ENCODE data around the gene VWC2L.

VWC2L gene

DNA sequence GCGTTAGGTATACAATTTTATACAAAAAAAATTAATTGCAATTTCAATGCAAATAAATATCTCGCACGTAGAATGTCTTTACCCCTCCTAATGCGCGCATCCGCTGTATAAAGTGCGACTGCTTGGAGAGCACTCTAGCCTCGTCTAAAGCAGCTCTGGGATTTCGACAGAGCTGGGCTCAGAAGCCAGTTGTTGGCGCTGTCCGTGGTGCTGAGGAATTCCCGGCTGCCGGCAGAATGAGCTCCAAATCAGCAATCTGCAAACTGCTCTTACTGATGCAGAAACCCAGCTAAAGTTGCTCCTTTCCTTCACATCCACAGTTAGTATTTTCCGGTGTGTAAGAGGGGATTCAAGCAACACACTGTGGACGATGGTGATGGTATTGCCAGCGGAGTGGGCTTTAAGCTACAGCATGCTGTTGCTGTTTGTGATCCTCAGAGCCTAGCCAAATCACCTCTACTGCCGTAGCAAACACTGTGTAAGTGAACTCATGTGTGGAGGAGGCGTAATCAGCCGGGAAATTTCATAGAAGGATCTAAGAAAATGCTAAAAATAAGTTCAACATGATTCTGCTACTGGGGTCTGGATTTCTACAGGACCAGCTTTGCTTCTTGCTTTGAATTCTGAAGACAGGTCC is at the start of gene VWC2L:
Gene VWC2L, plus strand, starts transcription at position 137 of the 637 bp plus-strand sequence. CDS start 3,140 bp downstream, outside the sequence.
- peak; percentile 68 for DNase-seq

DNA sequence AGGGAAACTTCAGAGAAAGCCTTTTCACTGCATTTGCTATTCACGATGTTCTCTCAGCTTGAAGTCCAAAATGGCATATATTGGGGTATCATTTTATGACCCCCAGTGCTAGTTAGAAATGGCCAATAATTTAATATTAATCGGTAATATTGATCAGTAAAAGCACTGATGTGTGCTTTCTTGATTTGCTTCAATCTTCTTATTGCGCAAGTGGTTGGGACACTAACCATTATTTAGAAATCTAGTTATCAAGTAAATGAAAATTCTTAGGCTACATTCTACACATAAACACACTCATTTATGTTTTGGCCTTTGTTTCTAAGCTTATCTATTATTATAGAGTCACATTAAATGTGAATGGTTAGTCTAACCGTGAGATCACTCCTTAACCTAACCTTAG is 49.7 kb upstream of the VWC2L start:
- DNase-seq, result no peak

GRCh38 chr2:214365549-214365948 is 45.3 kb upstream of the VWC2L start:
- no peak for DNase-seq

GRCh38 chr2:214367171-214367570 is 43.7 kb upstream of the VWC2L start:
- no peak for DNase-seq

DNA sequence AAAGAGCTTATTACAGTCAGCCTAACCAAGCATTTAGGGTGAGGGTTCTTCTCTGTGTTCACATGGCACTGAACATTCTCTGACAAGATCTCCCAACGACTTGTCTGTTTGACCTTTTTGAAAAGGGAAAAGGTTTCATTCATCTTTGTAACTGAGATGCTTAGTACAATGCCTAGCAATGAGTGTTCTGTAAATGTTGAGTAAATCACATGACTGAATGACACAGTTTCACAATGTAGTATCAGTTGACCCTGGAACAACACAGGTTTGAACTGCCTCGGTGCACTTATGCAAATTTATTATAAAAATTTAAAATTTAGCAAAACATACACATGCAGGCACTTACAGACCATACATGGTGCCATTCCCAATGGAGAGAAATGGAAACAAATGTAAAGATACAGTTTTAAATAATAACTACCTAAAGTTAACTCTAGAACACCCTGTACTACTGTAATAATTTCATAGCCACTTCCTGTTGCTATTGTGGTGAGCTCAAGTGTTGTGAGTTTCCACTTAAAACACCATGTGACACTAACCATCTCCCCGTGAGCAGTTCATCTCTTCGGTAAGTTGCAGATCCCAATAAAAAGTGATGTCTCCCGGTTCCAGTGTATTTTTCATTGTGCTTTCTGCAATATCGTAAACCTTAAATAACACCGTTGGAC is 34.1 kb upstream of the VWC2L start:
- DNase-seq, result no peak

- no peak for DNase-seq
These were observed 33.6 kb upstream of the VWC2L start for GRCh38 chr2:214377286-214377624.

DNA sequence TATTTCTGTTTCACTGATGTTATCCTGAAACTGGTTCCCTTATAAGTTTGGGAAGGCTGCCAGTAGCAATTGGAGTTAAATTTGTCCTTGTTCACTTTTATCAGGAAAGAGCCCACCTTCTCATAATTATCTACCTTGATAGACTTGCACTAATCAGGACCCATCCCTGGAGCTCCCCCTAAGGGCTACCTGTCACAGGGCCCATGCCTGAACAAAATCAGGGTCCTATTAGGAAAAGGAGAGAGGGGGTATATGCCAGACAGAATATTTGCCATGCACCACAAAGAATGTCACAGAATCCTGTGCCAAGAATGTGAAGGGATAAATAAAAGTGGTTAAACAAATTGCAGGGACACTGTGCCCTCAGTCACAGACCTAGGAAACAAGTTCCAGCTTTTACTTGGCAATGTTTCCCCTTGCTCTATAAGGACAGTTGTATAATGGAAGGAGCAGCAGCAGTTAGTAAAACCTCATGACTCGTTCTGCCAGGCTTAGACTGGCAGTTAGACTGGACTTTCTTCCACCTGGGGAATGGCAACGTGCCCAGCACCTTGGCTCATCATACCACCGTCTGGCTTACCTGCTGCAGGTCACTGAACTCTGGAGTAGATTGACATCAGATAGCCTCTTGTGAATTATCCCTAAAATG is 32.3 kb upstream of the VWC2L start:
- no peak for DNase-seq

GRCh38 chr2:214379227-214379626 is 31.6 kb upstream of the VWC2L start:
- DNase-seq, result no peak

- no peak for DNase-seq
These were observed 30.2 kb upstream of the VWC2L start for GRCh38 chr2:214380681-214381080.

- no peak for DNase-seq
These were observed 28.6 kb upstream of the VWC2L start for GRCh38 chr2:214382229-214382628.

DNA sequence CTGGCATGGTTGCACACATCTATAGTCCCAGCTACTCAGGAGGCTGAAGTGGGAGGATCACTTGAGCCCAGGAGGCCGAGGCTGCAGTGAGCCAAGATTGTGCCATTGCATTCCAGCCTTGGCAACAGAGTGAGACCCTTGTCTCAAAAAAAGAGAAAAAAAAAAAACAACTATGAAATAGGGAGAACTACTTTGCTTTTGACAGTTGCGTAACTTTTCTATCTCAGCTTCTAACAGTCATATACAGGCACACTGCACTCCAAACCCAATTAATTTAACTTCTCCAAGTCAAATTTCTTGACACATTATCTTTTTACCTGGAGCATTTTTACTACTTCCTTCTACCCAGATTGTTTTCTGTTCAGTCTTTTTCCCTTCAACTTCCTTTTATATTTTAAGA is 24.1 kb upstream of the VWC2L start:
- no peak for DNase-seq

GRCh38 chr2:214389334-214389733 is 21.5 kb upstream of the VWC2L start:
- no peak for DNase-seq

GRCh38 chr2:214393796-214394195 is 17.1 kb upstream of the VWC2L start:
- DNase-seq, result no peak

DNA sequence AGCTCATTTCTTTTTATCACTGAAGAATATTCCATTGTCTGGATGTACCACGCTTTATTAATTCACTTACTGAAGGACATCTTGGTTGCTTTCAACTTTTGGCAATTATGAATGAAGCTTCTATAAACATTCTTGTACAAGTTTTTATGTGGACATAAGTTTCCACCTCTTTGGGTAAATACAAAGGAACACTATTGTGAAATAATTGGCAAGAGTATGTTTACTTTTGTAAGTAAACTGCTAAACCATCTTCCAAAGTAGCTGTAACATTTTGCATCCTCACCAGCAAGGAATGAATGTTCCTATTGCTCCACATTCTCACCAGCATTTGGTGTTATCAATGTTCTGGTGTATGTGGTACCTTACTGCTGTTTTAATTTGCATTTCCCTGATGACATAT is 15.8 kb upstream of the VWC2L start:
- no peak for DNase-seq

- DNase-seq, result no peak
These were observed 9.3 kb upstream of the VWC2L start for GRCh38 chr2:214401580-214401979.

DNA sequence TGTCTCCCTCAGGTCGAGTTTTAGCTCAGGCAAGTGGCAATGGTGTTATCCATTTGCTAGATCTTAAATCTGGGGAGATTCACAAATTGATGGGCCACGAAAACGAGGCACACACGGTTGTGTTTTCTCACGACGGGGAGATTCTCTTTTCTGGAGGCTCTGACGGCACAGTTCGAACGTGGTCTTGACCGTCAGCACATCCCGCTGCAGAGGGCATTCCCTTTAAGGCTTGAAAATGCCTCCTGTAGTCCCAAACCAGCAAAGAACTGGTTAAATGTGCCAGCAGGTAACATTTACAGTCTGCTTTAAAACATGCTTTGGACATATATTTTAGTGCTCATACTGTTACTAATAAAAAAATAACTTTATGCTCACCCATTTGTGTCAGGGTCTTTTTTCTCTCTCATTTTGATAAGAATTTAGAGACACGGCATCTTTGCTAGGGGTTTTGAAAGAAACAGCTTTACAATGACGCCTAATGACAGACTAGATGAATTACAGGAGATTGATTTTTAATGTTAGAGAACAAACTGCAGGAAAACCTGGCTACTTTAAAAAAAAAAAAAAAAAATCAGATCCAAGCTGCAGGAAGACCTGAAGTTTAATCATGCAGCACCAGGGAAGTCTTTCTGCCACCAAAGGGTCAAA is 602 bp upstream of the VWC2L start:
- no peak for DNase-seq

DNA sequence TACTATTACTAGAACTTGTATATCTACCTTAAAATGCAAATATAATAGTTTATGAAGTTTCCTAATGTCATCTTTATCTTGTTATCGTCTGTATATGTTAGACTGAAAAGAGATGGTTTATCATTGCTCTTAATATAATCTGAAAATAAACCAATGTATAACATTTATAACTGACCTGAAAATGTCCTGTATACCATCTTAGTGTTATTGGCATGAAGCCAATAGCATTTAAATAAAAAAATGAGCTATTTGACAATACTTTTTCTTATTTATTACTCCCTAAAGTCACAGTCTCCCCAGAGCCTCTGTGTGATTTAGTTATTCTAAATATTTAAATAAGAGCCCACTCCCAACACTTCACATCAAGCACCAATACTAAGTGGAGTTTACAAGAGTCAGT is 1.8 kb downstream of the VWC2L start:
- DNase-seq, result no peak

DNA sequence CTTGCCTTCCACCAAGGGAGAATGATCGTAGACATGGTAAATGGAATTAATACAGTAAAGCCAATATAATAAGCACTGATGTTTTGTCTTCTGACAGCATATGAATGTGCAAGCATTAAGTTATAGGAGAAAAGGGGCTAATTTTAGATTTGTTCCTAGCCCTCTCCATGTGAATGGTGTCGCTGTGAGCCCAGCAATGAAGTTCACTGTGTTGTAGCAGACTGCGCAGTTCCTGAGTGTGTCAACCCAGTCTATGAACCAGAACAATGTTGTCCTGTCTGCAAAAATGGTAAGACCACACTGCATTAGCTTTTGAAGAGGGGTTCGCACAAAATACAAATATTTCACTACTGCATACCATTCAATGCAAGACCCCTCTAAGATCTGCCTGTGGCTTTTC is 25.6 kb downstream of the VWC2L start:
- no peak for DNase-seq

- DNase-seq, result no peak
These were observed 39.5 kb downstream of the VWC2L start for GRCh38 chr2:214450118-214450894.

- DNase-seq, result no peak
These were observed 40.8 kb downstream of the VWC2L start for GRCh38 chr2:214451516-214452275.

GRCh38 chr2:214465363-214466146 is 54.7 kb downstream of the VWC2L start:
- no peak for DNase-seq

DNA sequence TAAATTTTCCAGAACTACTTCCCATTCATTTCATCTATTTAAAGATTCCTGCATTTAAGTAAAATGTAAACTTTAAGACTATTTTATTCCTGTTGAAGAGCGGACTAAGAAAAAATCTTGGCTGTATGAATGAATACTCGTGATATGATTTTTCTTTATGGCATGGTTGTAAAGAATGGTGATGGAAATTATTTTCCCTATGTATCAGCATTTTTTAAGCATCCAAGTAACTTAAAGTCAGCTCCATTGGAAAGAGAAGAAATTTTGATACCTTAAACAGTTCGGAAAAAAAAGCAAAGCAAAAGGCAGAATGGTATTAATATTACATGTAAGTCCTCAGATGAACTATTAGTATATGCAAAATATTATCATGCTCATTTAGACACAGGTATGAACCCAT is 58.9 kb downstream of the VWC2L start:
- DNase-seq, result no peak
